GM12878 (cell line): ENCODE results near the gene COPZ1. TPM values are rescaled to one million over a fixed set of nuclear protein-coding genes. Genes with fewer than 3 reads are reported as not detected.

ENCODE experiments used
- ATAC-seq: fragments of 200-7000 bp; cut with Tn5 transposase; 3 replicates; pipeline ENCODE4 v1.9.1; 2020; ENCODE audit warnings: mild to moderate bottlenecking, moderate library complexity
- BruUV-seq: library from RNA; stranded (reverse); fragments of 400-500 nt; replicated peaks from 2 replicates; lab custom pipeline; 2021; lab: Mats Ljungman, UMichigan
- CTCF ChIA-PET: fragments of 300-600 bp; sonication (Branson Sonifier 250); formaldehyde crosslinking; extraction: SDS; loops from one replicate; lab custom pipeline; 2021; ENCODE audit warnings: inconsistent platforms; lab: Yijun Ruan, JAX
- POLR2A ChIA-PET: fragments of 350-600 bp; formaldehyde crosslinking; extraction: SDS; loops from one replicate; lab custom pipeline; 2021; ENCODE audit warnings: inconsistent platforms; lab: Charles Lee
- RAD21 ChIA-PET: fragments of 300-600 bp; sonication (Branson Sonifier 250); formaldehyde crosslinking; loops from one replicate; lab custom pipeline; 2023; ENCODE audit warnings: antibody characterized with exemption; ENCODE audit not compliant: unreplicated experiment; lab: Charles Lee
- SMC1A ChIA-PET: fragments of 300-600 bp; sonication (Branson Sonifier 250); formaldehyde crosslinking; loops from one replicate; lab custom pipeline; 2023; ENCODE audit not compliant: unreplicated experiment, uncharacterized antibody; lab: Charles Lee
- DNase-seq: peaks from one replicate; pipeline ENCODE4 v3.0.0-alpha.2; 2011; ENCODE audit warnings: low read depth, low spot score
- FAIRE-seq: peaks from 3 replicates; lab custom pipeline; 2011; peaks lifted over from hg19 to GRCh38; lab: Jason Lieb, UNC
- H2AFZ ChIP-seq: 2 replicates; pipeline ENCODE4 v1.6.0; 2011; ENCODE audit warnings: low read depth, low read length, control low read depth; ENCODE audit not compliant: control insufficient read depth
- H3K27ac ChIP-seq: 2 replicates; pipeline ENCODE4 v1.5.1; 2011; ENCODE audit warnings: control low read depth; ENCODE audit not compliant: control insufficient read depth, insufficient read depth
- H3K27me3 ChIP-seq, 2 experiments: replicated peaks in 1 of 2; 2 replicates each; pipeline versions ENCODE4 v1.6.0 to v1.6.1; 2011; ENCODE audit warnings: low read length in 1 of 2; ENCODE audit not compliant: control insufficient read depth in 2 of 2, insufficient read depth in 2 of 2
- H3K36me3 ChIP-seq, 2 experiments: 2 replicates each; pipeline ENCODE4 v1.5.1; 2011; ENCODE audit warnings: low read length in 1 of 2; ENCODE audit not compliant: control insufficient read depth in 2 of 2, insufficient read depth in 2 of 2
- H3K4me1 ChIP-seq: 2 replicates; pipeline ENCODE4 v1.6.1; 2011; ENCODE audit warnings: mild to moderate bottlenecking, low read length, moderate library complexity, mixed read lengths; ENCODE audit not compliant: control insufficient read depth, insufficient read depth
- H3K4me2 ChIP-seq: 2 replicates; pipeline ENCODE4 v1.6.0; 2011; ENCODE audit warnings: control low read depth; ENCODE audit not compliant: control insufficient read depth, insufficient read depth
- H3K4me3 ChIP-seq: fragments of 200-600 bp; sonication (generic); 2 replicates; pipeline ENCODE4 v1.5.1; 2016
- H3K79me2 ChIP-seq: 2 replicates; pipeline ENCODE4 v1.6.0; 2011; ENCODE audit warnings: low read length; ENCODE audit not compliant: control insufficient read depth, insufficient read depth
- H3K9ac ChIP-seq: 2 replicates; pipeline ENCODE4 v1.8.0; 2011; ENCODE audit warnings: low read length, control low read depth, mixed read lengths; ENCODE audit not compliant: control insufficient read depth, insufficient read depth
- H3K9me3 ChIP-seq: replicated peaks from 3 replicates; pipeline ENCODE4 v1.5.1; 2011; ENCODE audit warnings: mild to moderate bottlenecking, low read length; ENCODE audit not compliant: control insufficient read depth, insufficient read depth
- H4K20me1 ChIP-seq: 2 replicates; pipeline ENCODE4 v1.6.0; 2011; ENCODE audit not compliant: control insufficient read depth, insufficient read depth
- BACH1 ChIP-seq: fragments of 450-650 bp; IDR thresholded peaks from 2 replicates; pipeline ENCODE4 v1.6.1; 2017; ENCODE audit warnings: mild to moderate bottlenecking, borderline replicate concordance
- BMI1 ChIP-seq: fragments of 450-650 bp; IDR thresholded peaks from 2 replicates; pipeline ENCODE4 v1.6.1; 2016; ENCODE audit warnings: mild to moderate bottlenecking, moderate library complexity, borderline replicate concordance
- CBX5 ChIP-seq: sonication (generic); IDR thresholded peaks from 2 replicates; pipeline ENCODE4 v1.6.1; 2016; ENCODE audit warnings: low read depth, moderate library complexity, mild to moderate bottlenecking, inconsistent platforms
- CTCF ChIP-seq, 3 experiments: IDR thresholded peaks in 2 of 3; conservative IDR thresholded peaks in 1 of 3; 2 replicates each; pipeline ENCODE4 v1.5.1; 2011; ENCODE audit warnings: low read depth in 3 of 3, low read length in 3 of 3, mild to moderate bottlenecking in 3 of 3, control low read depth in 2 of 3, moderate library complexity in 2 of 3, inconsistent platforms in 1 of 3, mixed read lengths in 1 of 3; ENCODE audit not compliant: control insufficient read depth in 2 of 3, insufficient read depth in 1 of 3; ENCODE audit errors: extremely low read depth in 1 of 3
- E4F1 ChIP-seq: fragments of 450-650 bp; IDR thresholded peaks from 2 replicates; pipeline ENCODE4 v1.6.1; 2018; ENCODE audit warnings: borderline replicate concordance, mild to moderate bottlenecking; ENCODE audit not compliant: partially characterized antibody
- EGR1 ChIP-seq, 2 experiments: IDR thresholded peaks; 1 replicate in 1 of 2; 2 replicates in 1 of 2; pipeline ENCODE4 v1.6.1; 2011 to 2012; ENCODE audit warnings: low read depth in 2 of 2, low read length in 2 of 2, borderline replicate concordance in 1 of 2, mild to moderate bottlenecking in 1 of 2, moderate library complexity in 1 of 2
- HDGF ChIP-seq: fragments of 450-650 bp; IDR thresholded peaks from 2 replicates; pipeline ENCODE4 v1.6.1; 2016; ENCODE audit warnings: antibody characterized with exemption
- JUNB ChIP-seq: IDR thresholded peaks from 2 replicates; pipeline ENCODE4 v1.6.1; 2016; ENCODE audit warnings: antibody characterized with exemption, mild to moderate bottlenecking
- RELA ChIP-seq: fragments of 450-650 bp; IDR thresholded peaks from 2 replicates; pipeline ENCODE4 v1.8.0; 2014; ENCODE audit warnings: borderline replicate concordance; ENCODE audit not compliant: partially characterized antibody
- SMAD5 ChIP-seq: IDR thresholded peaks from 2 replicates; pipeline ENCODE4 v1.6.1; 2016; ENCODE audit warnings: antibody characterized with exemption, low read depth
- SP1 ChIP-seq: IDR thresholded peaks from one replicate; pipeline ENCODE4 v1.6.1; 2011; ENCODE audit warnings: low read depth, low read length
- SPI1 ChIP-seq: IDR thresholded peaks from 2 replicates; pipeline ENCODE4 v1.6.1; 2011; ENCODE audit warnings: low read depth, mild to moderate bottlenecking, low read length, moderate library complexity, borderline replicate concordance; ENCODE audit not compliant: insufficient read depth
- TCF3 ChIP-seq: IDR thresholded peaks from 2 replicates; pipeline ENCODE4 v1.6.1; 2012; ENCODE audit warnings: low read depth, mild to moderate bottlenecking, low read length, borderline replicate concordance; ENCODE audit not compliant: insufficient read depth
- WGBS: methylation state at CpG from one replicate; pipeline ENCODE4 v1.1.6; 2016; ENCODE audit warnings: low lambda C conversion rate; ENCODE audit not compliant: insufficient replicate concordance, insufficient coverage; ENCODE audit errors: missing lambda C conversion rate; 5-methylcytosine and 5-hydroxymethylcytosine counted together
- in situ Hi-C: fragments of 300-500 bp; cut with MboI; formaldehyde crosslinking; loops from 9 replicates; pipeline ENCODE4 v1.14.3; 2018; ENCODE audit warnings: mixed read lengths
- intact Hi-C: fragments of 100-400 bp; cut with micrococcal nuclease; formaldehyde crosslinking; loops from one replicate; pipeline ENCODE4 v1.14.2; 2022; ENCODE audit not compliant: unreplicated experiment
- polyA plus RNA-seq, 11 experiments: library from polyadenylated mRNA; depleted of rRNA in 4 of 11; unstranded in 6 of 11; stranded (reverse) in 5 of 11; fragments of >200 nt; fragmentation: Nextera tagmentation in 4 of 11; fragmentation: Illumina TruSeq in 1 of 11; extraction: Ambion mirVana in 4 of 11; extraction: Trizol in 1 of 11; gene quantifications; 1 replicate in 1 of 11; 2 replicates in 10 of 11; pipeline versions ENCODE4 v1.2.1 to v1.2.3, GENCODE V29; 2011 to 2016; ENCODE audit warnings: inconsistent platforms in 2 of 11, missing spikeins in 2 of 11, low read depth in 1 of 11
- total RNA-seq, 4 experiments: library from RNA; depleted of rRNA in 3 of 4; stranded (reverse); fragments of >200 nt in 3 of 4; fragmentation: Illumina TruSeq in 1 of 4; extraction: Trizol in 1 of 4; gene quantifications; 2 replicates each; pipeline versions ENCODE4 v1.2.1 to v1.2.3, GENCODE V29; 2013 to 2021

Gene COPZ1
- total and polyA plus RNA-seq, 10 of the 15 experiments (the other 5 are each of a cell fraction or from before 2014, with no cell fraction given): 112 to 378 (median 184) TPM

- TF ChIP-seq CTCF (IDR thresholded peaks at IDR 0.05 in 2 of 3, conservative IDR thresholded peaks at IDR 0.05 in 1 of 3; ENCODE audit: control insufficient read depth in 2 of 3, extremely low read depth in 1 of 3, insufficient read depth in 1 of 3, low read depth in 3 of 3, low read length in 3 of 3) (peak; percentile 31 to 51 (median 37); a peak in 5 of 6 replicates), HDGF (no peak), SPI1 (peak; percentile 21; the same call in 1 of the 2 replicates), EGR1 (IDR thresholded peaks at IDR 0.05; ENCODE audit: borderline replicate concordance in 1 of 2, low read depth in 2 of 2, low read length in 2 of 2) (peak in 1 of 2 experiments; percentile 79; a peak in 2 of 3 replicates), SMAD5 (no peak)
These were observed 66.0 kb downstream of the COPZ1 start (continued) for GRCh38 chr12:54390668-54391551.

- no peaks in the 10 kb centered on the region for H3K79me2 ChIP-seq
- FAIRE-seq (no peak), ATAC-seq (no peak), DNase-seq (no peak)
- intact Hi-C loops: no loop called here
- WGBS: 67% methylated on average over 8 of the region's 8 CpGs
- H3K4me3 ChIP-seq: no peak overlapping the region
- no TSS peak for BruUV-seq
- no peaks in the 10 kb centered on the region for H3K9me3 ChIP-seq
- no peak overlapping the region for H3K9ac ChIP-seq
- POLR2A ChIA-PET: interaction anchor here (0.6 kb wide), 1 partner anchor 400 kb away, joined by 3 read pairs; no protein-coding TSS in a partner anchor
- CTCF ChIA-PET: interaction anchor here (0.7 to 4.1 kb wide), 20 partner anchors 8 to 412 kb away, joined by 3 to 58 read pairs (median 4); partner anchors contain the start of genes NCKAP1L and ZNF385A
- no peaks in the 10 kb centered on the region for H4K20me1 ChIP-seq
- no peak overlapping the region for H2AFZ ChIP-seq
- H3K27me3 ChIP-seq: no peaks in the 10 kb centered on the region
- in situ Hi-C loops: no loop called here
- no peak overlapping the region for H3K27ac ChIP-seq
- no peaks in the 10 kb centered on the region for H3K36me3 ChIP-seq
- SMC1A ChIA-PET: interaction anchor here (1.0 to 2.6 kb wide), 2 partner anchors 12 to 44 kb away, joined by 3 to 17 read pairs; no protein-coding TSS in a partner anchor
- no peak overlapping the region for H3K4me2 ChIP-seq
- no peaks in the 10 kb centered on the region for H3K4me1 ChIP-seq
- RAD21 ChIA-PET: interaction anchor here (0.7 to 2.0 kb wide), 8 partner anchors 11 to 113 kb away, joined by 3 to 7 read pairs (median 4); partner anchors contain the start of gene CBX5
- TF ChIP-seq SP1: no peak
- no peak for TF ChIP-seq TCF3
- no peak for TF ChIP-seq BMI1
- no peak for TF ChIP-seq BACH1
- TF ChIP-seq E4F1: no peak
- no peak for TF ChIP-seq JUNB
- no peak for TF ChIP-seq CBX5
- no peak for TF ChIP-seq RELA
These were observed 67.7 kb downstream of the COPZ1 start for GRCh38 chr12:54392485-54393206.
